NCI-H2196 (cell line): ENCODE results near the gene CYP19A1.

ENCODE experiments used
- DNase-seq: peaks from one replicate; lab custom pipeline; 2025; ENCODE audit not compliant: unreplicated experiment; lab: John Stamatoyannopoulos, UW

Gene CYP19A1

DNA sequence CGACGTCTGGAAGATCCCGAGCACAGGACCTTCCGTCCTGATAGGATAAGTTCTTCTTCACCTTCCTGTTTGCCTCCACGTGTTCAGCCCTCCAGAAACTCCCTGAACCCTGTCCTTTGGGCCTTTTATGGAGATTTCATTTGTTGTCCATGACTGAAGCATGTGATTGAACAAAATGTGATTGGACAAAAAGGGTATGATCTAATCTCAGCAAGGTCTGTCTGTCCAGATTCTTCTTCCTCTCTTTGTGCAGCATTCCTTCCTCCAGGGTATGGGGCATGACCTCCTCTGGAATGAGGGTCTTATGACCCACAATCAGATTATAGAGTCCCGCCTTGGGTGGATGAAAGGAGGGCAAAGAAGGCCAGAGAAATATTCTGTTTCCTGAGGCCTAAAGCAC lies at the start of gene CYP19A1:
CYP19A1 (minus strand) TSS at position 101 of the 400 bp plus-strand sequence. CDS start 95,684 bp downstream, outside the sequence.
- no peak for DNase-seq

GRCh38 chr15:51387699-51388041 lies 49.3 kb upstream of the CYP19A1 start:
- no peak for DNase-seq

DNA sequence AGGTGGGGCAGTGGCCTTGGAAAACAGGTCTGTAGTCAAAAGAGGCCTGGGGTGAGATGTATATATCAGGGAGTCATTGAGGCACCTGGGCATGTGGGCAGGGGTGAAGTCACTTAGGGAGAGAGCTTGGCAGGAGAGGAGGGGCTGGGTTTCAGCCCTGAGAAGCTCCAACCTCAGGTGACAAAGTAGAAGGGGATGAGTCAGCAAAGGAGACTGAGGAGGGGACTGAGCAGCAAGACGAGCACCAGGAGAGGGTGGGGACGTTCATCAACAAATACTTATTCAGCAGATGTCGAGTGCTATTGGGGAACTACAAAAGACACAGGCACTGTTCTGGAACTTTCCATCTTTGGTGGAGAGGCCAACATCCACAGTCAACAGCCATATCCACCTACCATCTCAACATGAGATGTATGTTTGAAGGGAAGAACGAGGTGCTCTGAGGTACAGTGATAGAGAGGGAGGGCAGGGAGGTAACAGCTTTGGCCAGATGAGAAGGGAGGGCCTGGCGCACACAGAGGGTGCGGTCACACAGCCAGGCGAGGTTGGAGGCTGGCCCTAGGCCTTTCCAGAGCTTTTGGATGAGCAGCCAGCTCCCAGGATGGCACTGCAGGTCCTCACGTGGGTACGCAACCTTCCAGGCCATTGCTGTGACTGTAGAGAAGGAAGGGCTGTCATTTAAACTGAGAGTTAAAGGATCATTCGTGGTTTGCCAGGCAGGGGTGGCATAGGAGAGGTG lies 48.7 kb upstream of the CYP19A1 start:
- no peak for DNase-seq

- DNase-seq: no peak
Observed at GRCh38 chr15:51386486-51386885, 48.1 kb upstream of the CYP19A1 start.

- no peak for DNase-seq
Observed at GRCh38 chr15:51386029-51386428, 47.6 kb upstream of the CYP19A1 start.

DNA sequence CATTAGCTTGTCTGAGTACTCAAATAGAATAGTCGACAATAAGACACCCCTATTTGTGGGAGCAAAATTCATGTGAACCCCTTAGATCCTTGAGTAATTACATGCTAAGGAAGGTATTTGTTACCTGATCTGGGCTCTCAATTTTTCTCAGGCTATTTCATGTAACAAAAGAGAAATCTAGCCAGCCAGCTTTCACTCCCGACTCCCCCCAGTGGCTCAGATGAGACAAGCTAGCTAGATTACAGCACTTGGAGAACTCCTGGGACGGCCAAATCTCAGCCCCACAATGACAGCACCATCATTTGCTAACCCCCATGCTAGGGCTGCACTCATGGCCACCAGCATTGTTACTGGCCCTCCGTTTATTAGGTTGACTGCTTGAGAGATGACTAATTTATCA lies 44.4 kb upstream of the CYP19A1 start:
- DNase-seq: peak; percentile 5

- peak; percentile 62 for DNase-seq
Observed at GRCh38 chr15:51380999-51381806, 42.8 kb upstream of the CYP19A1 start.

GRCh38 chr15:51379390-51379789 lies 41.0 kb upstream of the CYP19A1 start:
- no peak for DNase-seq

DNA sequence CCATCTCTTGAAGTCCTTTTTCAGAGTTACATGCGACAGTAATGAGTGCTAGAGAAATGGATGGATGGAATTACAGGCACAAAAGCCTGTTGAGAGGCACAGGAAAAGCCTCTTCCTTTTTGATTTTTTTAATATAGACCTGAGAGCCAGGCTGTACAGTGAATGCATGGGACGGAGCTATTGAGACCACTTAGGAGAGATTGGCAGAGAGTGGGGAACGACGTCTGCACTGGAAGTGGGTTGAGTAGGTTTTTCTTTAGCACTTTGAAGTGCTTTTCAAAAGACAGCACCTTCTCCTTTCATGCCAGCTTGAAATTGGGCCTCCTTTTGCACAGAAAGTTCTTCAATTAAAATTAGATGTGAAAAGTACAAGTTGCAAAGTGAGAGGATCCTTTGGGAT lies 40.0 kb upstream of the CYP19A1 start:
- DNase-seq: no peak

DNA sequence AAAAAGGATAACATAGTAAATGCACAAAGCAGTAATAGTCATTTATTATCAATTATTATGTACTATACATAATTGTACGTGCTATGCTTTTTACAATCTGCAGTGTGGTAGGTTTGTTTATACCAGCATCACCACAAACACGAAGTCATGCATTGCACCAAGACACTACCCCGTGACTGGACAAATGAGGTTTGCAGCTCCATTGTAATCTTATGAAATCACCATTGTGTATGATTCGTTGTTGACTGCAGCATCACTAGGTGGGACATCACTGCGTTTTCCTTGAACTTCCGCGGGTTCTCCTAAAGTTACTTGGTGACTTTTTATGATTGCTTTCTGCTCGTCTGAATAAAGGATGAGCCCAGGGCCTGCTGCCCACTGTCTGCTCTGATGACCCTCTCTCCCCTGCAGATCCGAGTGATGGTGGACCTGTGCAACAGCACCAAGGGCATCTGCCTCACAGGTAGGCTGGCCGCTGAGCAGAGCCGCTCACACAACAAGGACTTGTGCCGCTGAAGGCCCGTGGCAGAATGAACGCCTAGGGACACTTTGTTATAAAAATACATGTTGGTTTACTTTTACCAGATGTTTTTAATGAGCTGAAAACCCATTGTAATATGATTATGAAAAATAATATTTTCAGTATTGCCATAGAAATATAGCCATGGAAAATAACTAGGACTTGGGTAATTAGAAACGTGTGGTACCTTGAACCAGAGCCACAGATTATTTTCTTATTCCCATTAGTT lies 38.8 kb upstream of the CYP19A1 start:
- no peak for DNase-seq

DNA sequence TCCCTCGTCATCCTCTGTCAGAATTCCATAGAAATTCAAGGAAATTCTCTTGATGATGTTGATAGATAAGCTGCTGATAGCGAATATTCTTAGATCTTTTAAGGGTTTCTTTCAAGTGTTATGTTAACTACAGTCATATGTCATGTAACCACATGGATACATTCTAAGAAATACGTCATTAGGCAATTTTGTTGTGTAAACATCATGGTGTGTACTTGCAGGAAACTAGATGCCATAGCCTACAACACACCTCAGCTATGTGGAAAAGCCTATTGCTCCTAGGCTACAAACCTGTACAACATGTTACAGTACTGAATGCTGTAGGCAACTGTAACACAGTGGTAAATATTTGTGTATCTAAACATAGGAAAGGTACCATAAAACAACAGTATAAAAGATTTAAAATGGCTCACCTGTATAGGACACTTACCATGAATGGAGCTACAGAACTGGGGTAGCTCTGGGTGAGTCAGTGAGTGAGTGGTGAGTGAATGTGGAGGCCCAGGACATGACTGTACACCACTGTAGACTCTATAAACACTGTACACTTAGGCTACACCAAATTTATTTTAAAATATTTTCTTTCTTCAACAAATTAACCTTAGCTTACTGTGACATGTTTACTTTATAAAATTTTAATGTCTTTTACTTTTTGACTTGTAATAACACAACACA lies 37.7 kb upstream of the CYP19A1 start:
- DNase-seq: no peak

- no peak for DNase-seq
Observed at GRCh38 chr15:51374131-51374530, 35.7 kb upstream of the CYP19A1 start.

GRCh38 chr15:51371266-51371665 lies 32.9 kb upstream of the CYP19A1 start:
- DNase-seq: no peak

DNA sequence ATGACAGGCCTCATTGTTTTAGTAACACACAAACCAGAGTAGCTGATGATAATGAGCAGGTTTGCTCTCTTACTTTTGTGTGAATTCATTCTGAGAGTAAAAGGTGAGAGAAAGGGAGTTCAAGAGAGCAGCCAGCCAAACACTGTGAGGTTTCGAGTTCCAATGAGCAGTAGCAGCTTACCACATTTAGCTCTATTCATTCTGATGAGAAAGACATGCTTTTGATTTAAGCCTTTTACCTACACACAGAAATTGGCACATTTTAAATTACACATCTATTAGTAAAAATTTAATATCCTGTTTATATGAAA lies 31.0 kb upstream of the CYP19A1 start:
- DNase-seq: no peak

- no peak for DNase-seq
Observed at GRCh38 chr15:51368751-51369450, 30.5 kb upstream of the CYP19A1 start.

GRCh38 chr15:51368307-51368706 lies 29.9 kb upstream of the CYP19A1 start:
- no peak for DNase-seq

- no peak for DNase-seq
Observed at GRCh38 chr15:51367322-51367976, 29.1 kb upstream of the CYP19A1 start.

GRCh38 chr15:51366920-51367319 lies 28.5 kb upstream of the CYP19A1 start:
- DNase-seq: peak; percentile 52

- no peak for DNase-seq
Observed at GRCh38 chr15:51366071-51366470, 27.7 kb upstream of the CYP19A1 start.

DNA sequence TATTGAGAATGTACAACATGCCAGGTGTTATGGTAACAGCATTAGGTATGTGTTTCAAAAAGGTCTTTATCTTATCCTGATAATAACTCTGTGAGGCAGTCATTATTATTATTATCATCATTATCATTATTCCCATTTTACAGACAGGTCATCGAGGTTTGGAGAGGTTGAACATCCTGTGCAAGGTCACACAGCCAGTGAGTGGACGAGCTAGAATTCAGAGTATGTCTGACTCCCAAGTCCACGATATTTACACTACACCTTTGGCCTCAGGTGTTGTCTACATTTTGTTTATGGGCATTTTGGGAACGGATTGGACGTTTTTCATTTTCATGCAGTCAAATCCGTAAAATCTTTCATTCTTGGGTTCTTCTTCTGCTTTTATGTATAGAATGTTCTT lies 27.0 kb upstream of the CYP19A1 start:
- DNase-seq: no peak
